Activated T-cell treated with anti-CD3 and anti-CD28 coated beads, Interleukin-2, amount 50 U/mL, for 4 hours (primary cell): ENCODE data around the gene EGR2. TPM values are rescaled to one million over a fixed set of nuclear protein-coding genes. Genes with fewer than 3 reads are reported as not detected.

Experiments
- ATAC-seq, 2 donors: fragments of 200-7000 bp; cut with Tn5 transposase; one replicate each; pipeline ENCODE4 v1.10.0; 2021
- DNase-seq: peaks from one replicate; pipeline ENCODE4 v3.0.0-alpha.2; 2020
- H3K27me3 Mint-ChIP-seq: one replicate; pipeline ENCODE4 v1.8.0; 2021; ENCODE audit warnings: low read depth, mixed read lengths
- H3K36me3 Mint-ChIP-seq: one replicate; pipeline ENCODE4 v1.8.0; 2022; ENCODE audit warnings: mixed read lengths; ENCODE audit not compliant: insufficient read depth
- H3K4me1 Mint-ChIP-seq: one replicate; pipeline ENCODE4 v1.8.0; 2021; ENCODE audit warnings: low read depth, mixed read lengths
- H3K4me3 Mint-ChIP-seq: one replicate; pipeline ENCODE4 v1.8.0; 2021; ENCODE audit warnings: mild to moderate bottlenecking, moderate library complexity, mixed read lengths
- H3K9me3 Mint-ChIP-seq: one replicate; pipeline ENCODE4 v1.8.0; 2021; ENCODE audit warnings: mixed read lengths
- total RNA-seq, 3 donors: library from RNA; stranded (reverse); gene quantifications; one replicate each; pipeline ENCODE4 v1.2.1, GENCODE V29; 2021

The EGR2 gene
- total RNA-seq, 3 donors from 2014 or later: 83.3 to 121 (median 99.5) TPM

GRCh38 chr10:62763155-62763554 is 53.0 kb downstream of the EGR2 start:
- no peak for DNase-seq
- H3K36me3 Mint-ChIP-seq: no peaks in the 10 kb centered on the region
- no peaks in the 10 kb centered on the region for H3K27me3 Mint-ChIP-seq

More at GRCh38 chr10:62763155-62763554, 53.0 kb downstream of the EGR2 start:
- ATAC-seq: no peak
- H3K9me3 Mint-ChIP-seq: no peaks in the 10 kb centered on the region
- H3K4me3 Mint-ChIP-seq: no peak overlapping the region
- H3K4me1 Mint-ChIP-seq: peaks cover 12% of the 10 kb centered on the region

Other genes starting within 250 kb of the EGR2 start
- 10 to 100 TPM; 42.7 to 44.7 (median 44.4) TPM for gene ADO, start 11.6 kb downstream of the EGR2 start, total RNA-seq